ENCODE measurements around the gene POGZ.

DNA sequence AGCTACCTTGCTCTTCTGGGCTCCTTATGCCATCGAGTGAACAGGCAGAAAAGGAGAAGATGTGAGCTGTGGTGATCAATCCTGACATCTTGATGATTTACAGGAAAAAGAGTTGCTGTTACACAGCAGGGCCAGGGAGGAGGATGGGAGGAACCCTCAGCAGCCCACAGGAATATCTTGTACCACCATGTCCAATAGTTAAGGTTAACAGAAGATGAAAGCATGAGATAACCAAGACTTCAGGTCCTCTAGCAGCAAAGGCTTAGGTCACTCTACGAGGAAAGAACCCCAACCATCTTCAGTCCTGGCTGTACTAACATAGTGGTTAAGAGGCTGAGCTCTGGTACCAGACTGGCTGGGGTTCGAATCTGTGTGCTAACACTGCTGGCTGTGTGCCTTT is 74.7 kb downstream of the POGZ start:
- TF ChIP-seq, protein P1, sequence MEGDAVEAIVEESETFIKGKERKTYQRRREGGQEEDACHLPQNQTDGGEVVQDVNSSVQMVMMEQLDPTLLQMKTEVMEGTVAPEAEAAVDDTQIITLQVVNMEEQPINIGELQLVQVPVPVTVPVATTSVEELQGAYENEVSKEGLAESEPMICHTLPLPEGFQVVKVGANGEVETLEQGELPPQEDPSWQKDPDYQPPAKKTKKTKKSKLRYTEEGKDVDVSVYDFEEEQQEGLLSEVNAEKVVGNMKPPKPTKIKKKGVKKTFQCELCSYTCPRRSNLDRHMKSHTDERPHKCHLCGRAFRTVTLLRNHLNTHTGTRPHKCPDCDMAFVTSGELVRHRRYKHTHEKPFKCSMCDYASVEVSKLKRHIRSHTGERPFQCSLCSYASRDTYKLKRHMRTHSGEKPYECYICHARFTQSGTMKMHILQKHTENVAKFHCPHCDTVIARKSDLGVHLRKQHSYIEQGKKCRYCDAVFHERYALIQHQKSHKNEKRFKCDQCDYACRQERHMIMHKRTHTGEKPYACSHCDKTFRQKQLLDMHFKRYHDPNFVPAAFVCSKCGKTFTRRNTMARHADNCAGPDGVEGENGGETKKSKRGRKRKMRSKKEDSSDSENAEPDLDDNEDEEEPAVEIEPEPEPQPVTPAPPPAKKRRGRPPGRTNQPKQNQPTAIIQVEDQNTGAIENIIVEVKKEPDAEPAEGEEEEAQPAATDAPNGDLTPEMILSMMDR (IDR thresholded peaks at IDR 0.05), result no peak
- TF ChIP-seq POLR2A (IDR thresholded peaks at IDR 0.05), result no peak

All from esophagus squamous epithelium (tissue), 4 donors.